Superior temporal gyrus (tissue), 1 donor: ENCODE data around the gene GDI1.

Experiments used
- DNase-seq: peaks from one replicate; pipeline ENCODE4 v3.0.0-alpha.2; 2016; ENCODE audit errors: extremely low spot score

Gene GDI1

DNA sequence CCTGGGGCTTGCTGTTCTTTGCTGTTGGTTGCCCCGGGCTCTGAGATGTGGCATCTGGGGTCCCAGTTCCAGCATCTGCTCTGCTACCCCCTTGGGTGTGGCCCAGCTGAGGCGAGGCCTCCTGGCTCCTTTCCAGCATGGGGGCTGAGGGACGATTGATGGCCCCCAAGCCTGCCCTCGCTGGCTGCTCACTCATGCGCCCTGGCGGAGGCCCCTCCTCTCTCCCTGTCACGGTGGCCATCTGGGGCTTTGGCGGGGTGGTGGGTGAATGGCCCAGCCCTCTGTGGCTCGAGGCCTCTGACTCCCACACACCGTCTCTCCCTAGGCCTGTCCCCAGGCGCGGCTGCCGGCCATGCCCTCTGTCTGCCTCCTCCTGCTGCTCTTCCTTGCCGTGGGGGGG is 22.9 kb downstream of the GDI1 start:
- DNase-seq, result no peak

DNA sequence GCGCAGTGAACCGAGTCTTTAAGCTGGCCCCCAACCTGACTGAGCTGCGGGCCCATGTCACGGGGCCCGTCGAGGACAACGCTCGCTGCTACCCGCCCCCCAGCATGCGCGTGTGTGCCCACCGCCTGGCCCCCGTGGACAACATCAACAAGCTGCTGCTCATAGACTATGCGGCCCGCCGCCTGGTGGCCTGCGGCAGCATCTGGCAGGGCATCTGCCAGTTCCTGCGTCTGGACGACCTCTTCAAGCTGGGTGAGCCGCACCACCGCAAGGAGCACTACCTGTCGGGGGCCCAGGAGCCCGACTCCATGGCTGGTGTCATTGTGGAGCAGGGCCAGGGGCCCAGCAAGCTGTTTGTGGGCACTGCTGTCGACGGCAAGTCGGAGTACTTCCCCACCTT is 23.4 kb downstream of the GDI1 start:
- DNase-seq, result no peak

DNA sequence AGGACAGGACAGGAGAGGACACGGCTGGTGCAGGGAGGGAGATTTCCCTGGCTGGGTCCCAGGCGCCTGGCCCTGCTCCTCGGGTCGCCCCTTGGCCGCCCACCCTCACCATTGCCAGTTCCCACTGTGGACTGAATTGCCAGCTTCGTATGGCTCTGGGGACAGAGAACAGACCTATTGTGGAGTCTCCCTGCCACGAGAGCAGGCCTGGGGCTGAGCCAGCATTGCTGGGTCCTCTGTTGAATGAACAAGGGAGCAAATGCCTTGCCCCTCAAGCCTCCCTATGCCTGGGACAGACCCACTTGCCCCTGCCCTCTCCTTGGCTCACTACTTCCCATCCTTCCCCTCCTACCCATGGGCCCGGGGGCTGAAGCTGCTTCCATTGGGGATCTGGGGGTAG is 25.4 kb downstream of the GDI1 start:
- no peak for DNase-seq

DNA sequence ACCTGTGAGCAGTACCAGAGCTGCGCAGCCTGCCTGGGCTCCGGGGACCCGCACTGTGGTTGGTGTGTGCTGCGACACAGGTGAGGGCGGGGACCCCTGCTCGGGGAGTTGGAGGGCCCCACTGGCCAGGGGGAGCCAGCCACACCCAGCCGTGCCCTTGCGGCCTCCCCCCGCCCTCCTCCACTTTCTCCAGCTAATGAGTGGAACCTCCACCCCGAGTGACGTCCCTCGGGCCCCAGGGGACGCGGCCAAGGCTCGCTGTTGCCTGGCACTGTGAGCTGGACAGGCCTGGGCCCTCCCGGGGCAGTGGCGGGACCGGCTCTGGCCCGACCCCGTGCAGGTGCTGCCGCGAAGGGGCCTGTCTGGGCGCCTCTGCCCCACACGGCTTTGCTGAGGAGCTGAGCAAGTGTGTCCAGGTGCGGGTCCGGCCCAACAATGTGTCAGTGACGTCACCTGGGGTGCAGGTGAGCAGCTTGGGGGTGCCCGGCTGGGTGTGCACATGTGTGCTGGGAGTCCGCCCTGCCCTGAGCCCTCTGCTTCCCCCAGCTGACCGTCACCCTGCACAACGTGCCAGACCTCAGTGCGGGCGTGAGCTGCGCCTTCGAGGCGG is 26.8 kb downstream of the GDI1 start:
- no peak for DNase-seq

DNA sequence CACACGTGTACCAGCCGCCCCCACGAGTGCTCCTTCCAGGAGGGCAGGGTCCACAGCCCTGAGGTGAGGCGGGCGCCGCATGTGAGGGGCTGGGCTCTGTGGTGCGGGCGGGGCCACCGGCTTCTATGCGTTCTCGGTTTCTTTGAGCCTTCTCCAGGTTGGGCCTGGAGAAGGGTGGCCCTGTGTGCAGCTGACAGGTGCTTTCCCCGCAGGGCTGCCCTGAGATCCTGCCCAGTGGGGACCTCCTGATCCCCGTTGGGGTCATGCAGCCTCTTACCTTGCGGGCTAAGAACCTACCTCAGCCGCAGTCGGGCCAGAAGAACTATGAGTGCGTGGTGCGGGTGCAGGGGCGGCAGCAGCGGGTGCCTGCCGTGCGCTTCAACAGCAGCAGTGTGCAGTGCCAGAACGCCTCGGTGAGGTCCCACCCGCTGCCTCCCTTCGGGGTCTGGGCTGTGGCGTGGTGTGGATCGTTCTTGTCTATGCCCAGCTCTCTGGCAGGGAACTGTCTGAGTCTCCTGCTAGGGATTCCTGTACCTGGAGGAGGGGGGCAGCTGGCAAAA is 27.9 kb downstream of the GDI1 start:
- no peak for DNase-seq

DNA sequence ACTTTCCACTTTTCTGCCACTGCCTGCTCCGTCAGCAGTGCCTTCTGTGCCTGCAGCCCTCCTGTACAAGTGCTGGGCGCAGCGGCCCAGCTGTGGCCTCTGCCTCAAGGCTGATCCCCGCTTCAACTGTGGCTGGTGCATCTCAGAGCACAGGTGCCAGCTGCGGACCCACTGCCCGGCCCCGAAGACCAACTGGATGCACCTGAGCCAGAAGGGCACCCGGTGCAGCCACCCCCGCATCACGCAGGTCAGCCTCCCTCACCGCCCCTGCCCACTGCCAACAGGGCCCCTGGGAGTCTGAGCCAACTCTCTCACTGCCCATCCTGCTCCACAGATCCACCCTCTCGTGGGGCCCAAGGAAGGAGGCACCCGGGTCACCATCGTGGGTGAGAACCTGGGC is 28.6 kb downstream of the GDI1 start:
- no peak for DNase-seq

DNA sequence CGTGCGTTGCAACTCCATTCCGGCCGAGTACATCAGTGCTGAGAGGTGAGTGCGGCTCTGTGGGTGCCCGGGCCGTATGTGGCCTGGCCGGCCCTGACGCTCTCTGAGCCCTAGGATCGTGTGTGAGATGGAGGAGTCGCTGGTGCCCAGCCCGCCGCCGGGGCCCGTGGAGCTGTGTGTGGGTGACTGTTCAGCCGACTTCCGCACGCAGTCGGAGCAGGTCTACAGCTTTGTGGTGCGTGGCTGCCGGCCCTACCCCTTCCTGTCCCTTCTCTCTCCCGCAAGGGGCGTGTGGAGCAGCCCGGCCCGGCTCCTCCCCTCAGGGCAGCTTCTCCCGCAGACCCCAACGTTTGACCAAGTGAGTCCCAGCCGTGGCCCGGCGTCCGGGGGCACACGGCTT is 29.1 kb downstream of the GDI1 start:
- no peak for DNase-seq

DNA sequence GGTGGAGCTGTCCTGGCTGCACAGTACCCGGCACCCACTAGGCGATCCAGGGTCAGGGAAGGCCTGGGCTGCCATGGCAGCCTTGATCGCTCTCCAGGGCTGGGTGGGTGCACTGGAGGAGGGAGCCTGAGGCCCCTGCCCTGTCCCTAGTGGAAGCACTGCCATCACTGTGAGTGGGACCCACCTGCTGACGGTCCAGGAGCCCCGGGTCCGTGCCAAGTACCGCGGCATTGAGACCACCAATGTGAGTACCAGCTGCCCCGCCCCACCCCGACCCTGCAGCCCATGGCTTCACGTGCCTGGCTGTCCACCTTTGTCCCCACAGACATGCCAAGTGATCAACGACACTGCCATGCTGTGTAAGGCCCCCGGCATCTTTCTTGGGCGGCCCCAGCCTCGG is 30.0 kb downstream of the GDI1 start:
- DNase-seq, result no peak

DNA sequence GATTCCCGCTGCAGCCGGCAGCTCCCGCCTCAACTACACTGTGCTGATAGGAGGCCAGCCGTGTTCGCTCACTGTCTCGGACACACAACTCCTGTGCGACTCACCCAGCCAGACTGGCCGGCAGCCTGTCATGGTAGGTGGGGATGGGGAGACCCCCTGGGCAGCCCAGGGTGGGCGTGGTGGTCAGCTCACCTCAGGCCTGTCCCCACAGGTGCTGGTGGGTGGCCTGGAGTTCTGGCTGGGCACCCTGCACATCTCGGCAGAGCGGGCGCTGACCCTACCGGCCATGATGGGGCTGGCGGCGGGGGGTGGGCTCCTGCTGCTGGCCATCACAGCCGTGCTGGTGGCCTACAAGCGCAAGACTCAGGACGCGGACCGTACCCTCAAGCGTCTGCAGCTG is 30.6 kb downstream of the GDI1 start:
- DNase-seq, result no peak

DNA sequence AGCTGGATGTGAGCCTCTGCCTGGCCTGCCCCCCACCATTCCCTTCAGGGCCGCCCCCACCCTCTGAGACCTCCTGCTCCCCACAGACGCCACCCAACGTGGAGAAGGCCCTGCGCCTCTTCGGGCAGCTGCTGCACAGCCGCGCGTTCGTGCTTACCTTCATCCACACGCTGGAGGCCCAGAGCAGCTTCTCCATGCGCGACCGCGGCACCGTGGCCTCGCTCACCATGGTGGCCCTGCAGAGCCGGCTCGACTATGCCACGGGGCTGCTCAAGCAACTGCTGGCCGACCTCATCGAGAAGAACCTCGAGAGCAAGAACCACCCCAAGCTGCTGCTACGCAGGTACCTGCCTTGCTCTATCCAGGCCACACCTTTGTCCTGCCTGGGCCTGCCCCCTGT is 31.3 kb downstream of the GDI1 start:
- no peak for DNase-seq

DNA sequence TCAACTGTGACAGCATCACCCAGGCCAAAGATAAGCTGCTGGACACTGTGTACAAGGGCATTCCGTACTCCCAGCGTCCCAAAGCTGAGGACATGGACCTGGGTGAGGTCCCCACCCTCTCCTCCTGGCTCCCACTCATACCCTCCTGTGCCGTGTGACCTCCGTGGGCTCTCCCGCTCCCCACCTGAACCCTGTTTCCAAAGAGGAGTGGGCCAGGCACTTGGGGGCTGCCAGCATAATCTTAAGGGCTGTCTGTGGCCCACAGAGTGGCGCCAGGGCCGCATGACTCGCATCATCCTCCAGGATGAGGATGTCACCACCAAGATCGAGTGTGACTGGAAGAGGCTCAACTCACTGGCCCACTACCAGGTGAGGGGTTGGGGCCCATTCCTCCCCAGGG is 32.2 kb downstream of the GDI1 start:
- DNase-seq, result no peak

DNA sequence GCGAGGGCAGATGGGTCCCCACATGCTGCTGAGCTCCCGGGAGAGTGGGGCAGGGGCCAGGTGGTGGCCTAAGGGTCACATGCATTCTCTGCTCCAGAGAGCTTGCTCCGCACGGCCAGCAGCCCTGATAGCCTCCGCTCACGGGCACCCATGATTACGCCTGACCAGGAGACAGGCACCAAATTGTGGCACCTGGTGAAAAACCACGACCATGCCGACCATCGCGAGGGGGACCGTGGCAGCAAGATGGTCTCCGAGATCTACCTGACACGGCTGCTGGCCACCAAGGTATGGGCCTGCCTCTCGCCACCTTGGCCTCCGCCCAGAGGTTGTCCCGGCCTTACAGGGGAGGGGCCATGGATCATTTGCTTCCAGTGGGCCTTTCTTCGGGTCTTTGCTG is 32.9 kb downstream of the GDI1 start:
- no peak for DNase-seq

DNA sequence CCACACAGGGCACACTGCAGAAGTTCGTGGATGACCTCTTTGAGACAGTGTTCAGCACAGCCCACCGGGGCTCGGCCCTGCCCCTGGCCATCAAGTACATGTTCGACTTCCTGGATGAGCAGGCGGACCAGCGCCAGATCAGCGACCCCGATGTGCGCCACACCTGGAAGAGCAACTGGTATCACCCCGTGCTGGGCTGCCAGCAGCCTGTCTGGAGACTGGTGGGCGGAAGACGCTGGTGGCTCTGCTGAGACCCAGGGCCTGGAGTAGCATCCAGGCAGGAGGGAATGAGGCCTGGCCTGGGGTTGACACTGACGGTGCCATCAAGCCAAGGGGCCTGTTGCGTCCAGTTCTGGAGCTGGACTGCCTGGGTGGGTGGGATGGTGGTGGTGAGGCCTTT is 33.5 kb downstream of the GDI1 start:
- no peak for DNase-seq

DNA sequence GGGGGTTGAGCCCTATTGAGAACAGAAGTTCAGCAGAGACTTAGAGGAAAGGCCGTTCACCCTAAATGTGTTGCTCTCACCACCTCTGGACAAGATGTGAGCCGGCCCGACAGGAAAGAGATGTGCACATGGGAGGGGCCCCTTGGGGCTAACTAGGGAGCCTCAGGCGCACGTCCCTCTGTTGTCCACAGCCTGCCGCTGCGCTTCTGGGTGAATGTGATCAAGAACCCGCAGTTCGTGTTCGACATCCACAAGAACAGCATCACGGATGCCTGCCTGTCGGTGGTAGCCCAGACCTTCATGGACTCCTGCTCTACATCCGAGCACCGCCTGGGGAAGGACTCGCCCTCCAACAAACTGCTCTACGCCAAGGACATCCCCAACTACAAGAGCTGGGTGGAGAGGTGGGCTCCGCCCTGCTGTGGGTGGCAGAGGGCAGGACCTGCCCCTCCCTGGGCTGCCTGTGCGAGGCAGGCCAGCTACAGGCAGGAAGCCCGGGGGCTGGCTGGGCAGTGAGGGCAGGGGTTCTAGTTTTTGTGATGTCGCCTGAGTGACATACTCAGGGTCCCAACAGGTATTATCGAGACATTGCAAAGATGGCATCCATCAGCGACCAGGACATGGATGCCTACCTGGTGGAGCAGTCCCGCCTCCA is 34.1 kb downstream of the GDI1 start:
- DNase-seq, result no peak

DNA sequence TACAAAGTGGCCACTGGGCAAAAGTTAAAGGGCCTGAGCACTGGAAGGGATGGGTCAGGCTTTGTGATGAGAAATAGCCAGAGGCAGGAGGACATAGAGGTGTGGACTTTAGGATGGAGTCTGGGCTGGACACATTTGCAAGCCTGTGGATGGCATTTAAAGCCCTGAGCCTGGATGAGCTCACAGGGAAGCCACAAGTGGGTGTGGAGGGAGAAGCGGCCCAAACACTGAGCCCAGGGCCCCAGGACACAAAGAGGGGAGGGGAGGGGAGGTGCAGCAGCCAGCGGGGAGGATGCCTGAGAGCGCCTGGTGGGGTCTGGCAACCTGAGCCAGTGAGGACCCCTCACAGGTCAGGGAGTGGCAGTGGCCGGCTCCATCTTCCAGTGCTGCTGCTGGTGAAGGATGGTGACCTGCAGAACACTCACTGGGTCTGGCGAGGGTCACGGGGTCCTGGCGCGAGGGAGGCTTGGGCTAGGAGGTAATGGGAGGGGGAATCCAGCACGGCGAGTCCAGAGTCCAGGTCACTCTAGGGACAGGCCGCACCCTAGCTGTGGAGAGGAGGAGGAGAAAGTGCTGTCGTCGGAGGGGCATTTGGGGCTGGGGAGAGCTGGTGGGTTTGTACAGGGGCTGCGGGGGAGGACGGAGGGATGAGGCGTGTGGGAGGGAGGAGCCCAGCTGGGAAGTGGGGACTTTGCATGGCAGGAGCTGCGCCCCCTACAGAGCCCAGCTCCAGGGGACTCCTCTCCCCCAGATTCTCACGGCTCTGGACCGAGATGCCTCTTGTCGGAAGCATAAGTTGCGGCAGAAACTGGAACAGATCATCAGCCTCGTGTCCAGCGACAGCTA is 35.1 kb downstream of the GDI1 start:
- DNase-seq, result no peak

DNA sequence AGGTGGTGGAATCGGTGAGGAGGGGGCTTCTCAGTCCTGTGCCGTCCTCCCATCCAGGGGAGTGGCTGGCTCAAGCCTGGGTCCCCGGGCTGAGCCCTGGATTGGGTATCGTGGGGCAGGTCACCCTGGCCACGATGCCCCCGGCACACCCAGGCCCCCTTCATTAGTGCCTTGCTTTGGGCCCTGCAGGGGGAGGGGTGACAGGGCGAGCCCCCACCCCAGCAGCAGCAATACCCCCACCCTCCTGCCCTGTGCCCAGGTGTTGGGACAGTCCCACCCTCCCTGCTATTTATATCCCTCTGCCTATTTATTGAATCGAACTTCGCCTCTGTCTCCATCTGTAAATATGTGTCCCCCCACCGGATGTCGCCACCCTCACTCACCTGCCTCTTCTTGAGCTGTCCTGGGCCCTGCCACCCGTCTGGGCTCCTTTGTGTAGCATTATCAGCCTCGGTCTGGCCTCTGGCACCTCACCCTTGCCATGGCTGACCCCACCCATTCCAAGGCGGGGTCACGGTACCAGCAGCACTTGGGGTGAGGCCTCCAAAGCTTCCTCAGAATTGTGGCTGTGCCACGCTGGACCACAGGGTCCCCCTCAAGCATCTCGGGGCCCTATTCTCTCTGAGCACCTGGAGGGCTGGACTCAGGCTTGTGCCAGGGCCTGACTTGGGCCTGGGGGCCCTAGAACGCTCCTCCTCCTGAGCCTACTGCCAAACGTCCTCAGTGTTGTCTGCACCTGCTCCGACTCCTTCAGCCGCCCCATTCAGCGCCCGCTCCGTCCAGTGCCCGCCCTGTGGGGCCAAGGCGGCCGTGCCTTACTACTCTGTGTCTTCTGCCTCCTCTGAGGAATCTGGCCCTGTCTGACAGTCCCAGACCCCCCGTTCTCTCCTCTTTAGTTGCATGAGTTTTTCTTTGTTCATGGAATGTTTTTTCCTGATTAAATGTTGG is 36.0 kb downstream of the GDI1 start:
- no peak for DNase-seq

DNA sequence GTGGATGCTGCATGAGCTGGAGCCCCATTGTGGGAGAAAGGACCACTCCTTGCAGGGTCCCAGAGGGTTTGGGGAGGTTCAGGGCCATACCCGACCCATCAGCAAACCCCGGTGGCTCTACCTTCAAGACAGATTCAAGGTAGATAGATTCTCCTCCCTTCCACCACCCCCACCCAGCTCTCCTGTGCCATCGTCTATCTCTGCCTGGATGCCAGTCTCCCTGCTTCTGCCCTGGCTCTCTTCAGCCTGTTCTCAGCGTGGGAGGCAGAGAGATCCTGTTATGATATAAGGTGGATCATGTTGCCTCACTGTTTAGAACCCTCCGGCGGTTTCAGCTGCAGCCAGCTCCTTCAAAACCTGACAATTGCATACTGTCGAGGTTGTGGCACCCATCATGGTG is 36.7 kb downstream of the GDI1 start:
- no peak for DNase-seq

DNA sequence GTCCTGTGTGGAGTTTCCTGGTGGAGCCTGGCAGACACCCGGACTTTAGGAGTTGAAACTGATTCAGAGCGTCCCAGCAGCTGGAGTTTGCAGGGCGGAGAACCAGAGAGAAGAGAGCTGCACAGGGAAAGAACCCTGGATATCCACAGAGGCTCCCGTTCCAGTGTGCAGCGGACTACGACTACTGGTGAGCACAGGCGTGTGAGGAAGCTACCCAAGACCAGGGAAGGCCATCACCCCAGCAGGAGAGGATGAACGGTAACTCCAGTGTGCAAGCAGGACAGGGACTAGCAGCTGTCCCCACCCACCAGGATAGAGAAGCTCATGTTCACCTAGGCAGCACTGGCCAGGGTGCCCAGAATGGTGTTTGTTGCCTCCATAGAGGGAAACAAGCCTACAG is 39.9 kb downstream of the GDI1 start:
- no peak for DNase-seq

DNA sequence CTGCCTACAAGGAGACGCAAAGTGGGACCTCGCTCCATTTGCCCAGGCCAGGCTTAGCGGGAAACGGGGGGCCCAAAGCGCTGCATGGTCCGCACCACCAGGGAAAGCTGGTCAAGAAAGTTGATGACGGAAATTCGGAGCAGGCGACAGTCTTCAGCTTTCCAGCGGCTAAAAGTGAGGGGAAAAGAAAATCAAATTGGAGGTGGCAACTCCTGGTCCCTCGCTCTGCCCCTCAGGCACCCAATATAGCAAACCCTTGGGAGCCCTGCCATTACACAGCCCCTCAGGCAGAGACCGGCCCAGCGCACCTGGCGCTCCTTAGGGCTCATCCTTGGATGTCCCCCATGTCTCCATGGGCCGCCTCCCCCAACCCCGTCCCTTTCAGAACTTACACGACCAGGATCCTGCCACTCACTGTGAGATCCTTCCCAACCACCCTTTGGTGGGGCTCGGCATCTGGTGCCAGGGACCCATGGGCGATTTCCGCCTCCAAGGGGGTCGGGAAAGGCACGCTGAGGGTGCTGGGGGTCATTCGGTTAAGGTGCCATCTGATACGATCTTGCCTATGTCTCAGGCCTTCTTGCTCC is 41.0 kb downstream of the GDI1 start:
- DNase-seq, result no peak

DNA sequence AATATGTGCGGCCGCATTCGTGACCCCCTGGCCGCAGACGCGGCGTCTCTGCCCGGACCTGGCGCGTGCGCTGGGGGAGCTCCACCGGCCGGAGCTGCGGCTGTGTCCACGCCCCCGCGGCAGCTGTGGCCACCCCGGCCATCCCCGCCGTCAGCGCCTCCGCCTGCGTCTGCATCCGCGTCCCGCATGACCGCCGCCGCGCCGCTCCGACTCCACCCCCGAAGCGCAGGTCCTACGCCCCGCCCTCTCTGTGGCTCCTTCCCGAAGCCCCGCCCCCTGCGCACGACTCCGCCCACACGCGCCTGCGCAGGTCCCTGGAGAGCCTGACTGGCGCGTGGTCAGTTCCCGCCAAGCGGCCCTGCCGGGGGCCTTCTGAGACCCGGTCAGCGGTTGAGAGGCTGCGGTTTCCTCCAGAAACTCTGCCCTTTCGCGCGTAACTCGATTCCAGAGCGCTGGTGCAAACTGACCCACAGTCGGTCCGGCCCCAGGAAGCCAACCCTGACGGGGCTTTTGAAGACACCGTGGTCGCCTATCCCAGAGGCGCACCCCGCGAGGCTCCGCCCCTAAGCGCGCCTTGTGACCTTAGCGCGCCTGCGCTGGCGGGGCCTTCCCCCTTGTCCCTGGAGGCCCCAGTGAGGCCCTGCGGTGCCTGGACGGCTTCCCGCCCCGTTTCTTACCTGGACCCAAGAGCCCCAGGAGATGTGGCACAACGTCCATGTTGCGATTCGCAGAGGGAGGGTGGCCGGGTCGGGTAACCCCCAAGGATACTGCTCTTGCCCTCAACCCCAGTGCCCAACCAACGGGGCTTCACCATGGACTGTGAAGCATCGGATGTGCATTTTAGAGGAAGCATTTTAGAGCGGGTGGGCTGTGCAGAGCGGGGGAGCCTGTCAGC is 42.0 kb downstream of the GDI1 start, which contains the start of gene LAGE3:
Gene LAGE3 (minus strand): TSS at position 554 of the 895 bp plus-strand sequence. CDS start 366 bp downstream, at position 188.
- DNase-seq, result peak; percentile 84
